Muscle layer of colon (tissue), 2 donors: Measurements from ENCODE around the gene CCSER1.
"Not testable (repeated sequence)": the region's sequence is repeated elsewhere in the genome, so short reads cannot be mapped to it uniquely, and the experiment has no call there.

Experiments
- H3K27ac ChIP-seq: one replicate; pipeline ENCODE4 v1.7.0; 2013; ENCODE audit warnings: low read depth, mild to moderate bottlenecking, low read length, moderate library complexity
- H3K27me3 ChIP-seq, 2 donors: one replicate each; pipeline ENCODE4 v1.7.0; 2013; ENCODE audit warnings: low read length in 2 of 2, mild to moderate bottlenecking in 2 of 2; ENCODE audit not compliant: insufficient read depth in 2 of 2, control insufficient read depth in 1 of 2
- H3K36me3 ChIP-seq: one replicate; pipeline ENCODE4 v1.7.0; 2013; ENCODE audit warnings: mild to moderate bottlenecking, low read length; ENCODE audit not compliant: insufficient read depth
- H3K4me1 ChIP-seq: one replicate; pipeline ENCODE4 v1.7.0; 2013; ENCODE audit warnings: mild to moderate bottlenecking, low read length; ENCODE audit not compliant: insufficient read depth
- H3K4me3 ChIP-seq, 2 donors: one replicate each; pipeline ENCODE4 v1.7.0; 2013; ENCODE audit warnings: low read length in 2 of 2, low read depth in 1 of 2, mild to moderate bottlenecking in 1 of 2, moderate library complexity in 1 of 2
- H3K9ac ChIP-seq: one replicate; pipeline ENCODE4 v1.7.0; 2013; ENCODE audit warnings: low read length
- H3K9me3 ChIP-seq: one replicate; pipeline ENCODE4 v1.7.0; 2013; ENCODE audit warnings: mild to moderate bottlenecking, low read length
- donor health status: abdominal sarcoma.
- donor health status: Adenocarcinoma of cecum.

Gene CCSER1

DNA sequence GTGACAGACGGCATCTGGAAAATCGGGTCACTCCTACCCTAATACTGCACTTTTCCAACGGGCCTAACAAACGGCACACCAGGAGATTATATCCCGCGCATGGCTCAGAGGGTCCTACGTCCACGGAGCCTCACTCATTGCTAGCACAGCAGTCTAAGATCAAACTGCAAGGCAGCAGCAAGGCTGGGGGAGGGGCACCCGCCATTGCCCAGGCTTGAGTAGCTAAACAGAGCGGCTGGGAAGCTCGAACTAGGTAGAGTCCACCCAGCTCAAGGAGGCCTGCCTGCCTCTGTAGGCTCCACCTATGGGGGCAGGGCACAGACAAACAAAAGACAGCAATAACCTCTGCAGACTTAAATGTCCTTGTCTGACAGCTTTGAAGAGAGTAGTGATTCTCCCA, 280.7 kb downstream of the CCSER1 start:
- H3K4me3 ChIP-seq, H3K27me3 ChIP-seq, H3K36me3 ChIP-seq: not testable (repeated sequence)

DNA sequence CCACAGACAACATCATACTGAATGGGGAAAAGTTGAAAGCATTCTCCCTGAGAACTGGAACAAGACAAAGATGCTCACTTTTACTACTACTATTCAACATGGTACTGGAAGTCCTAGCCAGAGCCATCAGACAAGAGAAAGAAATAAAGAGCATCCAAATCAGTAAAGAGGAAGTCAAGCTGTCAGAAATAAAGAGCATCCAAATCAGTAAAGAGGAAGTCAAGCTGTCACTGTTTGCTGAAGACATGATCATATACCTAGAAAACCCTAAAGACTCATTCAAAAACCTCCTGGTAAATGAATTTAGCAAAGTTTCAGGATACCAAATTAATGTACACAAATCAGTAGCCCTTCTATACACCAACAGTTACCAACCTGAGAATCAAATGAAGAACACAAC, 285.6 kb downstream of the CCSER1 start:
- H3K4me1 ChIP-seq, H3K27ac ChIP-seq, H3K36me3 ChIP-seq, H3K9me3 ChIP-seq, H3K27me3 ChIP-seq, H3K9ac ChIP-seq, H3K4me3 ChIP-seq: not testable (repeated sequence)

More for the DNA sequence above, 280.7 kb downstream of the CCSER1 start:
- not testable (repeated sequence) for H3K9me3 ChIP-seq, H3K4me1 ChIP-seq, H3K9ac ChIP-seq, H3K27ac ChIP-seq

DNA sequence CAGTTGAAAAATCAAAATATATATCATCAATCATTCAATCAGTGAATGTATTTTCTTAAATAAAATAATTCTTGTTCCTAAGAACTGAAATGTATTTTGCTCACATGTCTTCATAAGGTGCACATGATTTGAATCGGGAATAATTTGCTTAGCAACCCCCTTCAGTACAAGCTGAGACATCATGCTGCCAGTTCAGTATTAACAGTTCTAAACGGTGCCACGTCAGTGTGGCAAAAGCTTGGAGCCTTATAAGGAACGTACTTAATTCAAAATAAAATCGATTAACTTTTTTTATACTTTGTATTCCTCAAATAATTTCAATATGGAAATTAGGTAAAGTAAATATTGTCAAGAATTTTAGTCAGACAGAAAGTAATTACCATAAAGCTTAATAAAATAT, 287.9 kb downstream of the CCSER1 start:
- Histone ChIP-seq H3K27me3 (no peaks in the 10 kb centered on the region), H3K9me3 (no peaks in the 10 kb centered on the region), H3K27ac (no peak overlapping the region), H3K4me1 (no peaks in the 10 kb centered on the region), H3K4me3 (no peak overlapping the region), H3K9ac (no peak overlapping the region), H3K36me3 (no peaks in the 10 kb centered on the region)

DNA sequence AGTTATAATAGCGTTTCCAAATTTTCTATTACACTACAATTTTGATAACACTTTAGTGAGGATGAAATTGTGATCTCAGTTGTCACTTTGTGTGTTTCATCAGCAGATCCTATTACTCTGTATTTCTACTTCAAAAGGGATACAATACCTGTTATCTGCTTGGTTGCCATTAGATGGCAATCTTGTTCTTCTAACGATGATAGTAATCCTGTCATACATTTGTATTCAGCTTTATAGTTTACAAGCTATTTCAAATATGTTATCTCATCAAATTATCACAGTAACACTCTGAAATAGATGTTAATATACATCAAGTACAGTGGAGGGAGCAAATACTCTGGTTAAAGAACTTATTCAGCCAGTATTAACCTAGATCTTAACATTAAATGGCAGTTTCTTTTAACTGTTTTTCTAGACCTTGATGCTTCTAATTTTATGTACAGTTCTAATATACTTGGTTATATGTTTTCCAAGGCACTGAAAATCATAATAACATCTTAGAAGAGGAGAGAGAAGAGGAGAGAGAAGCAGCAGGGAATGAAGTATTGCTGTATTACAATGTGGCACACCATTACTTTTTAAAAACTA, 292.0 kb downstream of the CCSER1 start:
- no peak overlapping the region for H3K4me3 ChIP-seq
- no peak overlapping the region for H3K9ac ChIP-seq
- no peaks in the 10 kb centered on the region for H3K36me3 ChIP-seq
- no peak overlapping the region for H3K27ac ChIP-seq
- no peaks in the 10 kb centered on the region for H3K9me3 ChIP-seq
- no peaks in the 10 kb centered on the region for H3K27me3 ChIP-seq
- H3K4me1 ChIP-seq: no peaks in the 10 kb centered on the region

DNA sequence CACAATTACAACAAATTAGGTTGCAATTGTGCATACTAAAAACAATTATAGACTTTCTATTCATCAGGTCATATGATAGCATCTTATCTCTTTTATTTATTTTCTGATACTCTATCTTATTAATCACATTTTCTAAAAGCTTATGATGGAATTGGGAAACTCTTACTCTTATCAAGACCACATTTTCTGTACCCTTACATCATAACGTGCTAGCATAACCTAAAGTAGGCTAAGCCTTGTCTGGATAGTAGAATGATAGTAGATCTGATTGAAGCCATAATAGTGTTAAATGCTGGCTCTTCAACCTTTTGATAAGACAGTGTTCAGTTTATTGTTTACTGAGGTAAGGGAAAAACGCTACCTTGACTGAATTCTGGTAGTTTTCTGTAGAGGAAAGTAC, 294.0 kb downstream of the CCSER1 start:
- Histone ChIP-seq H3K27ac (no peak overlapping the region), H3K4me3 (no peak overlapping the region), H3K9ac (no peak overlapping the region), H3K4me1 (no peaks in the 10 kb centered on the region), H3K27me3 (no peaks in the 10 kb centered on the region), H3K9me3 (no peaks in the 10 kb centered on the region), H3K36me3 (no peaks in the 10 kb centered on the region)

DNA sequence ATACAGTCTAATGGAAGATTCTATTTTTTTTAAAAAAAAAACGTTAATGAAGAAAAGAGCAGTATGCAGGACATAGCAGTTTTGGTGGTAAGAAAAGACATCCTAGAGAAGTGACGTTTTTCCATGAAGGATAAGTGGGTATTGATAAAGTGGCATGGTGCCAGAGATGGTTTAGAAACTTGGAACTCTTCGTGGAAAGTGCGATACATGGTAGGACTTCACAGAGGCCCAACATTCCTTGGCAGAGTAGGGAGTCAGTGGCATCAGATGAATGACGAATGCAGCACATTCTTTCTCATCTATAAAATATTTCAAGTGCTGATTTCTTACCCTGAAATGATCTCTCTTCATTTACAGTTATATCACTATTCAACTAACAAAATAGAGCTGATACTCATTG, 298.7 kb downstream of the CCSER1 start:
- H3K36me3 ChIP-seq: no peaks in the 10 kb centered on the region
- no peaks in the 10 kb centered on the region for H3K4me1 ChIP-seq
- H3K9me3 ChIP-seq: no peaks in the 10 kb centered on the region
- no peaks in the 10 kb centered on the region for H3K27me3 ChIP-seq
- no peak overlapping the region for H3K4me3 ChIP-seq
- H3K27ac ChIP-seq: no peak overlapping the region
- H3K9ac ChIP-seq: no peak overlapping the region

DNA sequence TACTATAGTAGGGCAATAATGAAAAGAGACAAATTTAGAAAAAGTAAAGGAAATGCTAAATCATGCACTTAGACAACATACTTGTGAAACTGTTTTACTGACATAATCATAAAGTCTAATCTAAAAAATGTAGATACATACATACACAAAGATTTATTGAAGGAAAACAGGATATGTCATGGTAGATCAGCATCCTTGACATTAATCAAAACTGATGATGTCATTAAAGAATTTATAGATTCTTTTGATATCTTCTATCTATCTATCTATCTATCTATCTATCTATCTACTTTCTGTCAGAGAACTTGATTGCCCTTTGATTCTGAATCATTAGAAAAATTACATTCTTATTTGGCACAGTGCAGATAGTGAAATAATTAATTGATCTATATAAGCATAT, 311.3 kb downstream of the CCSER1 start:
- no peaks in the 10 kb centered on the region for H3K4me1 ChIP-seq
- H3K27ac ChIP-seq: no peak overlapping the region
- H3K36me3 ChIP-seq: no peaks in the 10 kb centered on the region
- no peaks in the 10 kb centered on the region for H3K9me3 ChIP-seq
- no peaks in the 10 kb centered on the region for H3K27me3 ChIP-seq
- H3K4me3 ChIP-seq: no peak overlapping the region
- no peak overlapping the region for H3K9ac ChIP-seq

DNA sequence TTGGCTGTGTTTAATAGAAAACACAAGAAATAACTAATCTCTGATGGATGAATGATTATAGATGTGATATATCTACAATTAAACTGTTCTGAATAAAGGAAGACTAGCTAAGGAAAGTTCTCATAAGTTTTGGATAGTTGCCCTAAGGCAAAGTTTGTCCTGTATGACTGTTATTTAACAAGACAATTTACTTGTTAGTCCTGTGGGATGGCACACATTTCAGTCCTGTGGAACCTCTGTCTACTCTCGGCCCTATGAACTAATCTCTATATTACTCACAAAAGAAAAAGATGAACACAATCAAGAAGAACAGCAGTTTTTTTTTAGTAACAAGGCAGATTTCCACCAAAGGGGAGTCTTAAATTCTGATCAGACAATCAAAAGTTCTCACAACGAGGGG, 314.6 kb downstream of the CCSER1 start:
- H3K4me3 ChIP-seq: no peak overlapping the region

DNA sequence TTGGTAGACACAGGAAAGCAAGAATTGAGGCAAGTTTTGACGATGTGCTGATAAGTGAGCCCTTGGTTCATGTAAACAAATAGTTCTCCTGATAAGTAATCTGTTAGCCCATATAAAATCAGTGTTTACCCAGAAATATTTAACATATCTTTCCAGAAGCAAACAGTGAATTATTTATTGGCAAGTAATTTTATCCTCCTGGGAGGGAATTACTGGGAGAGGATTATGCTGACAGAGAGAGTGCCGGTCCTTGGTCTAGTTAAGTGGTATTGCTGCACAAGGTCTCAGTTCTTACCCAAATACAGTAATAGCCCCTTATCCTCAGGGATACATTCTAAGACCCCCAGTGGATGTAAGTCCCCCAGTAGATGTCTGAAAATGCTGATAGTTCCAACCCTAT, 315.4 kb downstream of the CCSER1 start:
- Histone ChIP-seq H3K27ac (no peak overlapping the region), H3K9me3 (no peaks in the 10 kb centered on the region), H3K9ac (no peak overlapping the region), H3K36me3 (no peaks in the 10 kb centered on the region), H3K27me3 (no peaks in the 10 kb centered on the region), H3K4me1 (no peaks in the 10 kb centered on the region), H3K4me3 (no peak overlapping the region)

More for the DNA sequence above, 314.6 kb downstream of the CCSER1 start:
- Histone ChIP-seq H3K4me1 (no peaks in the 10 kb centered on the region), H3K27me3 (no peaks in the 10 kb centered on the region), H3K27ac (no peak overlapping the region), H3K36me3 (no peaks in the 10 kb centered on the region), H3K9ac (no peak overlapping the region), H3K9me3 (no peaks in the 10 kb centered on the region)

DNA sequence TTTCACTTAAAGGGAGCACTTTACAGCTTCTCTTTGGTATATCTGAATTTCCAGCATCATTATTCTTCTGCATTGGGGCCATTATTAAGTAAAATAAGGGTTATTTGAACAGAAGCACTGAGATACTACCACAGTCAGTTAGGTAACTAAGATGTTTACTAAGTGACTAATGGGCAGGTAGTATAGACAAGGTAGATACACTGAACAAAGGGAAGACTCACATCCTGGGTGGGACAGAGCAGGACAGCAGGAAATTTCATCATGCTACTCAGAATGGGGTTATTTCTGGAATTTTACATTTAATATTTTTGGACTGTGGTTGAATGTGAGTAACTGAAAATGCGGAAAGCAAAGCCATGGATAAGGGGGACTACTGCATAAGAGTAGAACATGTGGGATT, 316.0 kb downstream of the CCSER1 start:
- H3K9me3 ChIP-seq: no peaks in the 10 kb centered on the region
- no peak overlapping the region for H3K4me3 ChIP-seq
- no peak overlapping the region for H3K27ac ChIP-seq
- no peak overlapping the region for H3K9ac ChIP-seq
- no peaks in the 10 kb centered on the region for H3K36me3 ChIP-seq
- no peaks in the 10 kb centered on the region for H3K4me1 ChIP-seq
- no peaks in the 10 kb centered on the region for H3K27me3 ChIP-seq

DNA sequence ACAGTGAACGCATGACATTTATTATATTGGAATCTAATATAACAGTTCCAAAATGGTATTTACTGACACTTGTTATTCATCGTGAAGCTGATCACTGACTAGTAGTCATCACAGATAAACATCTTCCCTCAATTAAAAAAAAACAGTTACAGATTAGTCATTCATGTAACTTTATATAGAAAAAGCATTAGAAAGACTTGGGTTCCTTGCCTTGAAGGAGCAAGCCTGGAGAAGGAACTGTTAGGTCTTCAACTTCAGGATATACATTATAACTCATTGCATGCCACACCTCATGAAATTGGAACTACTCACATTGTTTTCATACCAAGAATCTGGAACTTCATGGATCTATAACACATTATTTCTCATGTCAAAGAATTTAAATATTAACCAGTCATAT, 317.7 kb downstream of the CCSER1 start:
- no peaks in the 10 kb centered on the region for H3K4me1 ChIP-seq
- no peaks in the 10 kb centered on the region for H3K27me3 ChIP-seq
- no peak overlapping the region for H3K27ac ChIP-seq
- no peaks in the 10 kb centered on the region for H3K36me3 ChIP-seq
- H3K9me3 ChIP-seq: no peaks in the 10 kb centered on the region
- H3K9ac ChIP-seq: no peak overlapping the region
- H3K4me3 ChIP-seq: no peak overlapping the region

DNA sequence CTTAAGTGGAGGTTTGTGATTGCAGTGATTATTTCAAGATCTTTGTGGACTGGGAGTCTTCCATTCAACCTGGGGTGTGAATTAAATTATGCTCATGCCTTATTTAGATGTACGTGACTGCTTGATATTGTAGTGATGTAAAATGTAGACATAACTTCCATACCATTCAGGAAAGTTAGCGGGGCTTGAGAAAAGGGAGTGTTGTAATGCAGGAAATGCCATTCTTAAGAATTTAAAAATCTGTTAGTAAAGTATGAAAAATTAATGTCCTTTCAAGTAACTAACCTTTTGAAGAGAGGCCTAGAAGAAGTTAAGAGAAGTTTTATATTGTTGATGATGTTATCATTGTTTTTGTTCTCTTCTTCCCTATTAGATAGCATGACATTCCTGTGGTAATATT, 318.2 kb downstream of the CCSER1 start:
- no peaks in the 10 kb centered on the region for H3K4me1 ChIP-seq
- H3K9me3 ChIP-seq: no peaks in the 10 kb centered on the region
- H3K4me3 ChIP-seq: no peak overlapping the region
- H3K36me3 ChIP-seq: no peaks in the 10 kb centered on the region
- no peak overlapping the region for H3K27ac ChIP-seq
- H3K27me3 ChIP-seq: no peaks in the 10 kb centered on the region
- H3K9ac ChIP-seq: no peak overlapping the region
